ENCODE results near the gene CD99L2.
A peak's percentile ranks its signal among the peaks of the same experiment; 100 is the strongest.

CD99L2 gene

DNA sequence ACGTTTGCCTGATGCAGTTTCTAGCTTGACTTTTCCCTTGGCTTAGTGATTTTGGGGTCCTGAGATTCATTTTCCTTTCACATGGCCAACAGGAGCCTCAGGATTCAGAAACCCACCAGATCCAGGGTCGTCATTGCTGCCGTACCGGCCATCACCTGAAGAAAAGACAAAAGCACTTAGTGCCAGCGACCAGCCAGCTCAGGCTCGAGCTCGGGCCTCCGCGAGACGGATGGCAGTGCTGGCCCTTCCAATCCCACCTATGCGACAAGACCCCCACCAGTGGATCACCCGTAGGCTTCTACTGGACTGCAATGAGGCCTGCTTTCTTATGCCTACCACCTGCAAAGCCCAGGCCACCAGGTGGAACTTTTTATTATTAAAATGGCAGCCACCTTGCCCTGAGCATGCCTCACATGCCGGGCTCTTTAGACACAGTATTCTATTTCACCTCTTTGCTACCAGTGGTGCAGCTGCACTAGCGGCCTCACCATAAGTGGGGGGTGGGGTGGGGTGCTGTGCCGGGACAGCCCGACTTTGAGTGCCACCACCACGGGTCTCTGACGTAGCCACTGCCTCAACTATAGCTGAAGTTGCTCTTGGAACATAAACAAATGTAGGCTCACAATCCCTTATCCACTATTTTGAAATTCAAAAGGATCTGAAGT is 121.0 kb downstream of the CD99L2 start:
- no peak for DNase-seq

DNA sequence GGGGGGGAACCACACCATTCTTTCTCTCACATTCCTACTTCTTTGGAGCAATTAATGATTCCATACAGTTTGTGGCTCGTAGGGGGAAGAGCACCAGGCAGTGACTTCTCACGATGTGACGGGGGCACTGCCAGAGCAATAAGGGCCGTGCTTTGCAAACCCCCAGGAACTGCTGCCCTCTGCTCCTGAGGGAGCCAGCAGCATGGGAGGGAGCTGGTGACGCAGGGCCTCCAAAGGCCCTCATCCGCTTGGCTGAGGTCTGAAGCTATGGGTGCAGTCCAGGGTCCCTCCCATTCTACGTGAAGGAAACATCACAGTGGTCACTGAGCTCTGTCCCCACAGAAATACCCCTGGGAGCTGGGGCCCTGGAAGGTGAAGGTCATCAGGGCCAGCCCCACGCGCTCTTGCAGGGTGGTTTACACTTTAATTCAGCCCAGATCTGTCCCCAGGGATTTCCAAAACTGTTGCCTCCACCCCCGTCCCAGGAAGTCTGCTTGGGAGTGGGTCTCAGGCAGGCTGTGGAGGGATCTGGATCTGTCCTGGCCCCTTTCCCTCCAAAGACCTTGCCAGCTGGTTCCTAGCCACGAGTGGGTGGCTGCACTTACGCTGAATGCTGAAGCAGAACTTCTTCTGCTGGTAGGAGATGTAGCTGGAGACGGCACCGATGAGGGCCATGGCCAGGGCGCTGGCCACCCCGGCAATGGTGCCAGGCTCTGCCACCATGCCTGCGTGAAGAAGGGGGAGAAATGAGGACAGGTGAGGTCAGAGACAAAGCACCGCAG is 122.7 kb downstream of the CD99L2 start:
- DNase-seq: peak; percentile 45

GRCh38 chrX:150774798-150775568 is 123.5 kb downstream of the CD99L2 start:
- DNase-seq: no peak

DNA sequence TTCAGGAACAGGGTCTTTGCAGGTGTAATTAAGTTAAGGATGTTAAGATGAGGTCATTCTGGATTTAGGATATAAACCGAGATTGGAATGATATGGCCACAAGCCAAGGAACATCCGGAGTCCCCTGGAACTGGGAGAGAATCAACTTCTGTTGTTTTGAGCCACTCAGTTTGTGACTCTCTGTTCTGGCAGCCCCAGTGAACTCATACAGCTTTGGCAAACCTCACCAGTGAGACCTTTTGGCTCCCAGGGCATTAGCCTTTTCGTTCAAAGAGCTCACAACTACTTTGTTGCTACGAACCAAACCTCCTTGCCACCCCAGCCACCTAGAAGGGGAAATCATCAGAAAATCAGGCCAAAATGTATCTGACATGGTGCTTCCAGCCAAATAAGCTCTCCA is 124.8 kb downstream of the CD99L2 start:
- peak; percentile 54 for DNase-seq

- peak; percentile 47 for DNase-seq
Measured at GRCh38 chrX:150773117-150773516, 125.4 kb downstream of the CD99L2 start.

GRCh38 chrX:150772150-150772970 is 126.1 kb downstream of the CD99L2 start:
- peak; percentile 94 for DNase-seq

GRCh38 chrX:150771116-150771515 is 127.4 kb downstream of the CD99L2 start:
- peak; percentile 44 for DNase-seq

GRCh38 chrX:150770623-150771022 is 127.8 kb downstream of the CD99L2 start:
- peak; percentile 49 for DNase-seq

DNA sequence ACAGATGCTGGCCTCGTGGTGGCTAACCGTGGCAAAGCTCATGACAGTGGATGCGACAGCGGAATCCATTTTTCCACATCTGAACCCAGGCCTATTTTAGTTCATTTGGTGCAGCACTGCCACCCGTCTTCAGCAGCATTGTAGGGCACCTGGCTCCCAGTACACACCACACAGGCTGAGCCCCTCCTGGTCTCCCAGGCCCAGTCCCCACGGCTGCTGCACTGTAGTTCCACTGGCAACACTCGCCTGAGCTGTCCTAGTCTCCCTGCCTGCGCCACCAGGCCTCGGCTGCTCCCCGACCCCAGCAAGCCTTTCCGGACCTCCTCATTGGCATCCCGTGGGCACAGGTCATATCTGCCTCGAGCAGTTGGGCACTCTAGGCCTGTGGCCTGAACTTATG is 129.1 kb downstream of the CD99L2 start:
- peak; percentile 45 for DNase-seq

DNA sequence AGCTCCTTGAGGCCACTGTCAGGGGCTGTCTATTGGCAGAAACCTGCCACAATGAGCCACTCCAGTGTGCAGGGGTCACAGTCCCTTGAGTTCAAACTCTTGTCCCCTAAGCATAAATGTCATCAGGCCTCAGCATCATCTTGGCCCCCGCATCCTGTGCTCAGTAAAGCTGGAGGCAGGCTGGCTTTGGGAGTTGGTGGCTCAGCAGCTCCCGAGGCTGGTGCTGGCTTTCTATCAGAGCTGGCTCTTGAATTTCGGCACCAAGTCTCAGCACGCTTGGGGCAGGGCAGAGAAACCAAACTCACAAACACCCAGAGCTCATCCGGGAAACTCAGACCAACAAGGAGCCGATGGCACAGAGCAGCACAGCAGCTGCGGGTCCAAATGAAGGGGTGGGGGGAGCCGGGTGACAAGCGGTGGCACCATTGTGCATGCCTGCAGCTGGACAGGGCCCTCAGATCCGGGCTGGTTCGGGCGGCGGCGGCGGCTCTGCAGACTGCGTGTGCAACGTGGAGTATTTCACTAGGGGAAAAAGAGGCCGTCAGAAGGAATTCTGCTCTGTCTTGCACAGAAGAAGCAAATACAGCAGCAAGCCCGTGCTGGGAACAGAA is 129.8 kb downstream of the CD99L2 start:
- peak; percentile 52 for DNase-seq

DNA sequence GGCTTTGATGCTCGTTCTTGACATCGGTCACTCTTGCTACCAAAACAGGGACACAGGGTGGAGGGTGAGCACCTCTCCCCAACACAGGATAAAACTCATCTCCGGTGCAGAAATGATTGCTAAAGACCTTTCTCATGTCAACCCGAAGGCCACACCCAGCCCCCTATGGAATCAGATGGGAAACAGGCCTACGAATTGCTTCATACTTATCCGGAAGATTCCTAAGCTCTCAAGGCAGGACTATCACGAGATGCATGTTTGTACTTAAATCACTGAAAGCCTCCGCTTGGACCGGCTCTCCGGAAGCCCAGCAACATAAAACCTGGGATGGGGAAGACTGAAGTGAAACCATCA is 130.4 kb downstream of the CD99L2 start:
- peak; percentile 40 for DNase-seq

- DNase-seq: peak; percentile 60
Measured at GRCh38 chrX:150767475-150768131, 130.9 kb downstream of the CD99L2 start.

GRCh38 chrX:150767045-150767395 is 131.4 kb downstream of the CD99L2 start:
- DNase-seq: peak; percentile 53

- peak; percentile 57 for DNase-seq
Measured at GRCh38 chrX:150766351-150767044, 132.0 kb downstream of the CD99L2 start.

DNA sequence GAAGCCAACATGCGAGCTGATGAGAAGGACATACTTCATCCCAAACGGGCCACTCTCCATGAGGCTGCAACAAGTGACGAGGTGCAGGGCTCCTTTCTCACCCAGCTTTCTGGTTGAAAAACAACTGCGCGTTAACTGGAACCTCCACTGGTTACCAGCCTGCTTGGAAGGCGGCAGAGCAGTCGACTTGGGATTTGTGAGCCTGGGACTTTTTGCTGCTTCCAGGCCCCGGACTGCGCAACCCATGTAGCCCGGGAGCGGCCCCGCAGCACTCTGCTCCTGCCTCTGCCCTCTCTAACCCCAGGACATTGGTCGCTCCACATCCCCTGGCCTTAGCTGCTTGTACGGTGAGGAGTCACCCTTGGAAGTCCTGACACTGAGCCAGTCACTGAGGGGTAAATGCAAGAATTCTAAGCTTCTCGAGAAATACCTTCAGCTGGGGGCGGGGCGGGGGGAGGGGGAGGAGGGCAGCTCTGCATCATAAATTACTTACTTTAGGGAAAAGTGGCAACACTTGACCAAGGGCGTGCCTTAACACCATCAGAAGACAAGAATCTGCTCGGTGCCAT is 132.6 kb downstream of the CD99L2 start:
- no peak for DNase-seq

GRCh38 chrX:150765237-150765636 is 133.2 kb downstream of the CD99L2 start:
- DNase-seq: peak; percentile 48

DNA sequence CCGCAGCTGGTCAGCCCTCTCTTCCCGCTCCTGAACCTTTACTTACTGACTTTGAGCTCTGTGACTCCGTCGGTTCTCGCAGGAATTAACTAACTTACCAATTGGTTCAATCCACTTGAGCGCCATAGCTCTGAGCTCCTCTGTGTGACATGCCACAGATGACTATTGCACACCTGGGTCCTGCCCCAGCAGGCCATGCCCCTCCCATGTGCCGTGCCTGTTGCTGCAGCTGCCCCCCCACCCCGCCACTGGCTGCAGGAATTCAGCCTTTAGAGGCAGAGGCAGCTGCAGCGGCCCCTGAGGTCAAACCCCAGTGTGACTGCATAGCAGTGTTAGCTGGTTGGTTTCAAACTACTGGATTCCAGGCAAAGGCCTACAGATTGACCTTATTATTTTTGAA is 134.7 kb downstream of the CD99L2 start:
- peak; percentile 43 for DNase-seq

GRCh38 chrX:150763303-150763797 is 135.1 kb downstream of the CD99L2 start:
- DNase-seq: no peak

- peak; percentile 49 for DNase-seq
Measured at GRCh38 chrX:150762258-150763165, 136.0 kb downstream of the CD99L2 start.

DNA sequence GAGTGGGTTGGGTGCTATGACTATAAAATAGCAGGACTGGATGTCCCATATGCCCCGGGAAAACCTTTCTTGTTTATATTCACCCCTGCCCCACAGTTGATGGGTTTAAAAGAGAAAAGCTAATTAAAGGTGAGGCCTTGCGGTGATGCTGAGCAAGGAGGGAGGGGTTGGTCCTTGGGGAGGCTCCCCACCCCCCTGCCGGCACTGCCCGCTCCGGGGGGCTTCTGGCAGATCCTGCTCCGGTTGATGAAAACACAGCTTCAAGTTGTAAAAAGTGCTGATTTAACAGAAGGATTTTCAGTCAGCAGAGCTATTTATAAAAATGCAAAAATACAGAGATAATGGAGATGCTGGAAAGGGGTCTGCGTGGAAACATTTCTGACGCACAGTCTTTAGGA is 136.7 kb downstream of the CD99L2 start:
- DNase-seq: no peak

All from activated CD8-positive, alpha-beta memory T cell treated with anti-CD3 and anti-CD28 coated beads for 24 hours (primary cell).